HG02884 (cell line): Measurements from ENCODE around the gene ZKSCAN4.

Experiments used
- ATAC-seq: cut with Tn5 transposase; IDR thresholded peaks from one replicate; pipeline ENCODE4 v1.9.1; 2021; ENCODE audit warnings: mild to moderate bottlenecking, moderate library complexity; ENCODE audit not compliant: unreplicated experiment

Gene ZKSCAN4

DNA sequence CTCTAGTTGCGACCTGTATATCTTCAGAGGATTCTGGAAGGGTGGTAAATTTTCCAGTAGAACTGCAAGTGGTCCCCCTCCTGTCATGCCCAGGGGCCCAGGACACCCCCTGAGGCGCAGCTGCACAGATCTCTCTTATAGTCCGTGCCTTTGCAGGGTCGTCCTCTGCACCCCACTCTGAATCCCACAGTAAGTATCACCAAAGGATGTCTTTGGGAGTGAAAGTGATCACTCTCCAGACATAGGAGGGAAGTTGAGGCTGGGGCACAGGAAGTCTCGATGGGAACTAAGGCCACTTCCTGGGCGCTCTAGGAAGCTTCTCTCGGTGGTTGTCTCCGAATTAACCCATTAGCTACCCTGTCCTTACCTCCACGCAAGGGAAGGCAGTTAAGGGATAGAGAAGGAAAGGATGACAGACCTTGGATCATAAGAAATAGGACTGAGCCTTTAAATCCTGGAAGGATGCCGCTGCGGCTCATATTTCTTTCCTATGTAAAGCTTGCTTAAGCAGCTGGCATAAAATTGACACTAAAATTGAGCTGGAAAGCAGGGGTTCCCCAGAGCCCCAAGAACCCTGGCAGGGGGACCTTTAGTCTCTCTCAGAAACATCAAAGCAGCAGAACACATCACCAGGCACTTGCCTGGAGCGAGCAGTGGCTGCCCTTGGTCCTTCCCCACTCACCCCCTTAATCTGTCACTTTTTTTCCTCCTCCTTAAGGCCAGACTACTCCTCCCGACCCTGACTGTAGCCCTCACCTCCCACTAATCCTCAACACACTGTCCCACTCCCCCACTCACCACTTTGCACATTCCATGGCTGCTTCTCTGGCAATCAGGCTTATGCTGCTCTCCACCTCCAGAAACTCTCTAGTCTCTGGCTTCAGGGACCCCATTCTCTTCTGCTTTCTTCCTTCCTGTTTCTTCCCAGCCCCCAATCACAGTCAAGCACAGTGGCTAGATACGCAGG, at the start of gene ZKSCAN4:
ZKSCAN4 (minus strand) TSS at position 261 of the 967 bp plus-strand sequence. CDS start 289 bp downstream, outside the sequence.
- peak; percentile 84 for ATAC-seq

DNA sequence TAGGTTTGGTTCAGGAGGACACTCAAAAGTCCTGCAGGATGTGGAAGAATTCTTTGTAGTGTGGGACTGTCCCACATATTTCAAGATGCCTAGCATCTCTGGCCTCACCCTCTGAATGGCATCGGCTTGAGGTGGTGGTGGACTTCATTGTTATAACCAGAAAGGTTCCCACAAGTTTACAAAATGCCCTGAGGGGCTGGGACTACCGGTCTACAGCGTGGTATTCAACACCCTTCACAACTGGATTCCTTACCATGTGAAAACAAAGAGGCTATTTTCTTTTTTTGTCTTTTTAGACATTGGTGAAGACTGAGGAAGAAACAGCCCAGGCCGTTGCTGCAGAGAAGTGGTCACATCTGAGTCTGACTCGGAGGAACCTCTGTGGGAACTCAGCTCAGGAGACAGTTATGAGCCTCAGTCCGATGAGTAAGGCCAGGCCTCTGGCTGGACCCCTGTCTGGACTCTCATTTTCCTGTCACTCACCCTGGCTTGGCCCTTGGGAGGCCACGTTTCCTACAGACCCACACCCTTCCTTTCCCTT, 44.5 kb upstream of the ZKSCAN4 start:
- ATAC-seq = no peak

DNA sequence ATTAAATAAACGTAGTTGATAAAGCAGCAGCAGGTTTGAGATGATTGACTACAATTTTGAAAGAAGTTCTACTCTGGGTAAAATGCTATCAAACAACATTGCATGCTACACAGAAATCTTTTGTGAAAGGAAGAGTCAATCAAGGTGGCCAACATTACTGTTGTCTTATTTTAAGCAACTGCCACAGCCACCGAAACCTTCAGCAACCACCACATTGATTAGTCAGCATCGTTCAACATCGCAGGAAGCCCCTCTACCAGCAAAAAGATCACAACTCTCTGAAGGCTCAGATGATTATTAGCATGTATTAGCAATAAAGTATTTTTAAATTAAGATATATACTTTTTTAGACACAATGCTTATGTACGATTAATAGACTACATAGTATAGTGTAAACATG, 43.3 kb upstream of the ZKSCAN4 start:
- ATAC-seq = no peak

DNA sequence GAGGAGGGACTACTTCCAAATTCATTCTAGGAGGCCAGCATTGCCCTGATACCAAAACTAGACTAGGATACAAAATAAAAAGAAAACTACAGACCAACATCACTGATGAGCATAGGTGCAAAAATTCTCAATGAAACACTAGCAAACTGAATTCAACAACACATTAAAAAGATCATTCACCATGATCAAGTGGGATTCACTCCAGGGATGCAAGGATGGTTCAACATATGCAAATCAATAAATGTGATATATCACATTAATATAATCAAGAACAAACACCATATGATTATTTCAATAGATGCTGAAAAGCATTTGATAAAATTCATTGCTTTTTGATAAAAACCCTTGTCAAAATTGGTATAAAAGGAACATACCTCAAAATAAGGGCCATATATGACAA, 39.5 kb upstream of the ZKSCAN4 start:
- no peak for ATAC-seq

- no peak for ATAC-seq
Measured at GRCh38 chr6:28282926-28283325, 30.9 kb upstream of the ZKSCAN4 start.

DNA sequence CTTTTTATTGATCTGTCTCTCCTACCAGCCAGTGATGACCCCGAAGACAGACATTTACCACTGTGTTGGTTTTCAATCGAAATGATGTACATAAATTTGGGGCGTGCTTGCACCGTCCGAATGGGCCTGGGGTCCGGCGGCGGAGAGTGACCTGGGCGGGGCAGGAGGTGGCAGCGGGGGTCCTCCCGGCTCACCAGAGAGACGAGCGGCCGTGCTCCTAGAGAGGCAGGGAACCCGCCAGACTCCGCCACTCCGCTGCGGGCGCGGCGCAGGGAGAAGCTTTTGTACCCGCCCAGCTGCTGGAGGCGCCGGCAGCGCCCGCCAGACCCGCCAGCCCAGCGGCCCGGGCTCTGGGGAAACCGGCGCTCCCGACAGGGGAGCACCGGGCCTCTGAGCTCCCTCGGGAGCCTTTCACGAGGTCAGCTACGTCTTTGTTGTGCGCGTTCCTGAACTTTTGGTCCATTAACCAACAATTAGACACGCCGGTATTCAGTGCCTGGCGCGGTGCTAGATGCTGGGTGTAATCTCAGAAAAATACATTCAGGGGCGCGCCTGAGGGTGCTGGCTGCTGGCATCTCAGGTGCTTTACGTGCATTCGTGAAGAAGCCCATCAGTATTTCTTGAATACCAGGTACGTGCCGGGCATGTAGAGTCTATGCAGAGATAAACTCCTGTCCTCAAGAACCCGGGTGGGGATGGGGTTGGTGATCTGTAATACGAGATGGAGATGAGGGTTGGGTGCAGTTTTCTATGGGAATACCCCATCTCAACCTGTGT, 29.4 kb upstream of the ZKSCAN4 start, which contains the start of gene PGBD1:
PGBD1 (plus strand) TSS at position 285 of the 777 bp plus-strand sequence. CDS start 2,242 bp downstream, outside the sequence.
- peak; percentile 83 for ATAC-seq

GRCh38 chr6:28280595-28281287, 28.7 kb upstream of the ZKSCAN4 start:
- no peak for ATAC-seq

DNA sequence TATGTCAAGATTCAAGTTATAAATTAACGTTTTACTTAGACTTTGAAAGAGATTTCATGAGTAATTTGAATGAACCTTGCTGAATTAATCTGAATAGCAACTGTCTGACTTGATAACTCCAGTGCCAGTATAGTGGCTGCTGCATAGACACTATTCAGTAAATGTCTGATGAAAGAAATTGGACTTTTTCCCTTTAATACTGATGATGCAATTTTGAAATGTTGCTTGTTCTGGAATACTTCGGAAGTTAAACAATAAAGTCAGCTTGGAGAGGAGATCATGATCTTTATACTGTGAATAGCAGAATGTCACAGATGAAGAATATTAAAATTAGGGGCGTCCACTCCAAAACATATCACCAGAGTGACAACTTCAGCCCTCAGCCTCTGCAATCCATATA, 25.7 kb upstream of the ZKSCAN4 start:
- ATAC-seq = no peak

GRCh38 chr6:28274888-28275287, 22.8 kb upstream of the ZKSCAN4 start:
- ATAC-seq = no peak

DNA sequence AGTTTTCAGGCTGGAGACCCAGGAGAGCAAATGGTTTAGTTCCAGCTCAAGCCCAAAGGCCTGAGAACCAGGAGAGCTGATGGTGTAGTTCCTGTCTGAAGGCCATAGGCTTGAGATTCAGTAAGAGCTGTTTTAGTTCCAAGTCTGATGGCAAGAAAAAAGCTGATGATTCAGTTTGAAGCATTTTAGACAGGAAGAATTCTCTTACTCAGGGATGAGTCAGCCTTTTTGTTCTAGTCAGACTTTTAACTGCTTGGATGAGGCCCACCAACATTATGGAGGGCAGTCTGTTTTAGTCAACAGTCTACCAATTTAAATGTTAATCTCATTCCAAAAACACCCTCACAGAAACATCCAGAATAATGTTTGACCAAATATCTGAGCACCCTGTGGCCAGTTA, 17.4 kb upstream of the ZKSCAN4 start:
- ATAC-seq = no peak

DNA sequence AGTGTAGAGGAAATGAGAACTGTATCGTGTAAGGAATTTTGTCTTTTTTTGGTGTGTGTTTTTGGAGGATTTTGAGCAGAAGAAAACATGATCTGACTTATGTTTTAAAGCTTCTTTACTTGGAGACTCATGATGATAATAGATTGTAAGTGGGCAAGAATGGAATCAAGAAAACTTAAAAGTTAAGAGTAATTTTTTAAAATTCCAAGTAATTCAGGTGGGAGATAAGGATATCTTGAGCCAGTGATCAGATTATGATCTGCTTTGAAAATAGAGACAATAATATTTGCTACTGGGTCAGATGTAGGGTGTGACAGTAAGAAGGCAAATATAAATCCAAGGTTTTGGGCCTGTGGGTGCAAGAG, 15.6 kb upstream of the ZKSCAN4 start:
- no peak for ATAC-seq

DNA sequence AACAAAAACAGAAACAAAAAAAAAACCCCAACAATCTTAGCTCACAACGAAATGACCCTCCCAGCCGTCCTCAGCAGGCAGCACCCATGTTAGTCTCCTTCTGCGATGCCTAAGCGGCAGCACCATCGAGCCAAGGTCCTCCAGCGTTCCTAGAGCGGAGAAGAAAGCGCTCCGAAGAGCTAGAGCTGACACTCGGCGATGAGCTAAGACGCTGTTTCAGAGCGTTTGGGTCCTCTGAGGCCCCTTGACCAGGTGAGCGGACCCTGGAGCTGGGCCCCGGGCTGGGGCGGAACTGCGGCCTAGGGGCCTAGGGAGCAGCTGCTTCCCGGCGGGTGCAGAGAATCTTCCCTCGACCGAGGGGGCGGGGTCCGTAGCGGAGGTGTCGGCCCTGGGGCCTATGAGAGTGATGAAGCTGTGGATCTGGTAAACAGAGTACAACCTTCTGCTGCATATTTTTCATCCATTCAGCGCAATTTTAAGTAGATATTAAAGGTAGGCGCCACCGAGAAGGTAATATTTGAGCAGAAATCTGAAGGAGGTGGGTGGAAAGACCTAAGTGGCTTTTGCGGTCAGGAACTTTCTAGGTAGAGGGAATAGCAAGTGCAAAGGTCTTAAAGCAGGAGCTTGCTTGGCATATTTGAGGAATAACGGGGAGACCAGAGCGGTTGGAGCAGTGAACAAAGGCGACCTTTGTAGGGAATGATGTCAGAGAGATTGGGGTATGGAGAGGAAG, 15.1 kb upstream of the ZKSCAN4 start, which contains the start of gene ZSCAN26:
ZSCAN26 (plus strand) TSS at position 182 of the 733 bp plus-strand sequence. CDS start 4,777 bp downstream, outside the sequence.
- peak; percentile 91 for ATAC-seq

- no peak for ATAC-seq
Measured at GRCh38 chr6:28266563-28266961, 14.5 kb upstream of the ZKSCAN4 start.

GRCh38 chr6:28264834-28265401, 12.8 kb upstream of the ZKSCAN4 start:
- ATAC-seq = no peak

DNA sequence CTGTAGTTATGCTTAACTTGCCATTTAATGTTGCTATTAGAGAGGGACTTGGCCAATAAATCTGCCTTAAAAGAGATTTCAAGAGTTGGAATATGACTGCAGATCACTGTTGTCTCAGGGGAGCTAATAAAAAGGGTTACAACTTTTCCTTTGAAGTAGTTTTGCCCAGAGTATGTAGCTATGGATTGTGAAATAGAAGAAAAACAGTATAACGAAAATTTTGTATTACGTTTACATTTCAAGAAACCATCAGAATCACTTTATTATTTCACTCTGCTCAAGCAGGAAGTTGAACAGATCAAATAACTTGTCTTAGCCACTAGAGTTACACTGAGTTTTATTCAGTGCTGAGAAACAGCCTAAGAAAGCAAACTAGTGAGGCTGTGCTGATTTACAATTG, 11.9 kb upstream of the ZKSCAN4 start:
- ATAC-seq = no peak

- ATAC-seq = no peak
Measured at GRCh38 chr6:28258877-28259777, 7.1 kb upstream of the ZKSCAN4 start, which contains the start of gene NKAPL. Gene NKAPL (plus strand): TSS chr6:28259297. CDS start chr6:28259372, 75 bp downstream.

GRCh38 chr6:28257042-28257441, 5.0 kb upstream of the ZKSCAN4 start:
- ATAC-seq = no peak

DNA sequence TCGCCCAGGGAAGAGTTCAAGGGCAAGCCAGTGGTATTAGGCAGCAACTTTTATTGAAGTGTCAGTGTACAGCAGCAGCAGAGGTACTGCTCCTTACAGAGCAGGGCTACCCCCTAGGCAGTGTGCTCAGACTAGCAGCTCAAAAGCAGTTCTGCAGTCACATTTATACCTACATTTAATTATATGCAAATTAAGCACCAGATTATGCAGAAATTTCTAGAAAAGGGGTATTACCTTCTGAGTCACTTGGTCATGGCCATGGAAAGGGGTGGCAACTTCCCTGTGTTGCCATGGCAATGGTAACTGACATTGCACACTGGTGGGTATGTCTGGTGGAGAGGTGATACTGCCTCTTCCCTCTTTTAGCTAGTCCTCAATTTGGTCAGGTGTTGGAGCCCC, 2.1 kb upstream of the ZKSCAN4 start:
- no peak for ATAC-seq

DNA sequence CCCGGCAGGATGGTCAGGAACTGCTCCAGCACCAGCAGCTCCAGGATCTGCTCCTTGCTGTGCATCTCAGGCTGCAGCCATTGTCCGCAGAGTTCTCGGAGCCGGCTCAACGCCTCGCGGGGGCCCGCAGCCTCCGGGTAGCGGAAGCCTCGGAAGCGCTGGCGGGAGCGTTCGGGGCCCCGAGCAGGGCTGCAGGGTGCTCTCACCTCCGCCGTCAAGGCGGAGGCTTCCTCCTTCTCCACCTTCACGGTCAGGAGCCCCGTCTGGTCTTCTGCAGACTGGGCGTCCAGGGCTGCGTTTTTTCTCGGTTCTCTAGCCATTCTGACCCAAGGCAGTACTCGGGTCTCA, 434 bp downstream of the ZKSCAN4 start:
- ATAC-seq = peak; percentile 37
